AG04449 (cell line): ENCODE measurements around the gene CENATAC.

Source experiments
- CTCF ChIA-PET: fragments of 350-600 bp; formaldehyde crosslinking; extraction: SDS; loops from one replicate; lab custom pipeline; 2021; ENCODE audit warnings: antibody characterized with exemption; lab: Yijun Ruan, JAX
- POLR2A ChIA-PET: fragments of 400-600, 350-600 bp; formaldehyde crosslinking; extraction: SDS; loops from one replicate; lab custom pipeline; 2020; ENCODE audit warnings: antibody characterized with exemption, inconsistent platforms; lab: Yijun Ruan, JAX
- DNase-seq: peaks from one replicate; pipeline ENCODE4 v3.0.0-alpha.2; 2010; ENCODE audit warnings: low read depth, low spot score
- H3K4me3 ChIP-seq: 2 replicates; pipeline ENCODE4 v1.5.1; 2011; ENCODE audit warnings: low read depth, mild to moderate bottlenecking, control low read depth, low read length
- TF ChIP-seq, protein P1 (sequence below): IDR thresholded peaks from one replicate; pipeline ENCODE4 v1.5.1; 2011; ENCODE audit warnings: mild to moderate bottlenecking, moderate library complexity, low read length, control low read depth, inconsistent platforms; ENCODE audit not compliant: insufficient read depth; ENCODE audit errors: missing control alignments

CENATAC gene

GRCh38 chr11:119025099-119025473 lies 27.1 kb downstream of the CENATAC start:
- no peak for DNase-seq
- TF ChIP-seq, protein P1, sequence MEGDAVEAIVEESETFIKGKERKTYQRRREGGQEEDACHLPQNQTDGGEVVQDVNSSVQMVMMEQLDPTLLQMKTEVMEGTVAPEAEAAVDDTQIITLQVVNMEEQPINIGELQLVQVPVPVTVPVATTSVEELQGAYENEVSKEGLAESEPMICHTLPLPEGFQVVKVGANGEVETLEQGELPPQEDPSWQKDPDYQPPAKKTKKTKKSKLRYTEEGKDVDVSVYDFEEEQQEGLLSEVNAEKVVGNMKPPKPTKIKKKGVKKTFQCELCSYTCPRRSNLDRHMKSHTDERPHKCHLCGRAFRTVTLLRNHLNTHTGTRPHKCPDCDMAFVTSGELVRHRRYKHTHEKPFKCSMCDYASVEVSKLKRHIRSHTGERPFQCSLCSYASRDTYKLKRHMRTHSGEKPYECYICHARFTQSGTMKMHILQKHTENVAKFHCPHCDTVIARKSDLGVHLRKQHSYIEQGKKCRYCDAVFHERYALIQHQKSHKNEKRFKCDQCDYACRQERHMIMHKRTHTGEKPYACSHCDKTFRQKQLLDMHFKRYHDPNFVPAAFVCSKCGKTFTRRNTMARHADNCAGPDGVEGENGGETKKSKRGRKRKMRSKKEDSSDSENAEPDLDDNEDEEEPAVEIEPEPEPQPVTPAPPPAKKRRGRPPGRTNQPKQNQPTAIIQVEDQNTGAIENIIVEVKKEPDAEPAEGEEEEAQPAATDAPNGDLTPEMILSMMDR: no peak
- no peak overlapping the region for H3K4me3 ChIP-seq
- CTCF ChIA-PET: interaction anchor here (8.5 kb wide), 1 partner anchor 6 kb away, joined by 54 read pairs; the partner anchor contains the start of gene SLC37A4
- POLR2A ChIA-PET: interaction anchor here (0.6 kb wide), 1 partner anchor 17 kb away, joined by 3 read pairs; no protein-coding TSS in a partner anchor

DNA sequence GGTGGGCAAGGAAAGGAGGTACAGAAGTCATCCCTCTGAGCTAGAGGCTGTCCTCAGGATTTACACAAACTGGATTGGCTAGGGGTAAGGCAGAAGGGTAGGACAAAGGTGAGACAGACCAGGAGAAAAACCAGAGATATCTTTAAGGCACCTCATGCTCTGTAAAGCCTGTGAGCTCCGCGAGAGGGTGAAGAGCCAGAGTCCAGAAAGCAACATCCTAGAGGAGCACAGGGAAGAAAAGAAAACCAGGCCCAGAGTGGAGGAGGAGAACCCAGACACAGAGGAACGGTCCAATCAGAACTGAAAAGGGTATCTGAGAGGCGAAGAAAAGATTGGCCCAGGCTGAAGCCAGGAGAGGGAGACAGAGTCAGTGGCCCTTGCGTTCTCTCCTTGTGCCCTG lies 27.6 kb downstream of the CENATAC start:
- TF ChIP-seq, protein P1: no peak
- no peak for DNase-seq
- H3K4me3 ChIP-seq: no peak overlapping the region
- ChIA-PET POLR2A (no interaction called here), CTCF (interaction anchor here (1.0 kb wide), 1 partner anchor 69 kb away, joined by 3 read pairs; the partner anchor contains the start of gene UPK2)

DNA sequence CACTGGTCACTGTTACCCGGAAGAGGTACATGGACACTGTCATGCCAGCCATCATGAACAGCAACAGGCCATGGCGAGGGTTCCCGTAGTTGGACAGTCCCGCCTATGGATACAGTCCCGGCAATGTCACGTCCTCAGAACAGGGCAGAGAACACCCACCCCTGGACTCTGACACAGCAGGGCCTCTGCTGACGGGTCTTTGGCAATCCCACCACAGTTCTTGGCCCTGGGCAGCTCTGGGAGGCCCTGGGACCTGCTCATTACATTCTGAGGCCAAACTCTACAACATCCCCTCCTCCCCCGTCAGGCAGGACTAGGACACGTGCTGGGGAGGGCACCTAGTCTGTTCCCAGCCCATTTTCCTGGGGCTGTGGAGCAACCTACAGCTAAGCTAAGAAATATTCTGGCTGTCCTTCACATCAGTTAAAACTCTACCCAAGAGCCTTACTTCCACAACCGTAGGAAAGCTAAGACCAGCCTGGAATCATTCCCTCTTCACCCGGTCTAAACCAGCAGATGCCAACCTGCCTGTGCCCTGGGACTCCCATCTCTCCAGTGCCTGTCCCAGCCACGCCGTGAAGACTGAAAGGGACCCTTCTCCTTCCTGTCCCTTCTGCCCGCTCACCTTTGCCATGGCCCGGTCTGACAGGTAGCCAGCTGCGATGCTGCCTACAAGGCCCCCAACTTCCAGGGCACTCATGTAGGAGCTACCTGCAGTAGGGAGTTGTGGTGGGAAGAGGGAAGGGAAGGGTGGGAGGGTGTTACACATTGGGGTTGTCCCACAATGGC lies 28.2 kb downstream of the CENATAC start:
- TF ChIP-seq, protein P1: no peak
- ChIA-PET CTCF (interaction anchor here (1.0 kb wide), 1 partner anchor 70 kb away, joined by 3 read pairs; the partner anchor contains the start of gene UPK2), POLR2A (no interaction called here)
- no peak for DNase-seq
- no peak overlapping the region for H3K4me3 ChIP-seq

- TF ChIP-seq, protein P1: no peak
- no peak overlapping the region for H3K4me3 ChIP-seq
- CTCF ChIA-PET: interaction anchor here (1.7 kb wide), 1 partner anchor 8 kb away, joined by 7 read pairs; the partner anchor contains the start of genes RPS25 and TRAPPC4
- POLR2A ChIA-PET: no interaction called here
- no peak for DNase-seq
Observed at GRCh38 chr11:119026970-119027369, 29.0 kb downstream of the CENATAC start.

DNA sequence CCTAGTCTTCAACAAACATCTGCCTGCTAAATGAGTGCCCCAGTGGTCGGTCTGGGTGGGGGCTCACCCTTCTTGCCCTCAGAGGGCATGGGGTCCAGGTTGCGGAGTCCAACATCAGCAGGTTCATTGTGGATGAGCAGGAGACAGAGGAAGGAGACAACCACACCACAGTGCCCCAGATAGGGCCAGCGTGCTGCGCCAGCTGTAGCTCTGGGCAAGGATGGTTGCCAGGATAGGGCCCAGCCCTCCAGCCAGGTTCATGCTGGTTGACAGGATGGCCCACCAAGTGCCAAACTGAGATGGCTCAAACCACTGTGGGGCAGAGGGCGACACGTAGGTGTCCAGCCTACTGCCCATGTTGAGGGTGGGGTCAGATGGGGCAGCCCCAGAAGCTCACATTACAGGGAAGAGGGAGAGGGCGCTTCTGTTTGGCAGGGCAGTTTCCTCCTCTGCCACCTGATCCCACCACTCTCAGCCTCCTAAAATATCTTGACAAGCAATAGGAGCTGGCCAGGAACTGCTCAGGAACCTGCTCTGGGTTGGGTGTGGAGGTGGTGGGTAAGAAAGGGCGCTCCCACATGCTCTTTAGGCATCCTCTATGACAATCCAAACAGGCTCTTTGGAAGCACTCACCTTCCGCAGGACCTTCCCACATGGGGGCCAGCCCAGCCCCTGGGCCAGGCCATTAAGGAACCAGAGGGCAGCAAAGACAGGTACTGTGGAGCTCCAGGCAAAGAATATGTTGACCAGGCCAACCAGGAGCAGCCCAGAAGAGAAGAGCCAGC lies 29.8 kb downstream of the CENATAC start:
- no peak overlapping the region for H3K4me3 ChIP-seq
- DNase-seq: no peak
- TF ChIP-seq, protein P1: no peak
- ChIA-PET POLR2A (no interaction called here), CTCF (interaction anchor here (1.7 kb wide), 1 partner anchor 9 kb away, joined by 7 read pairs; the partner anchor contains the start of genes RPS25 and TRAPPC4)
